Effector memory CD4-positive, alpha-beta T cell (primary cell): Measurements from ENCODE around the gene SLC44A1.

Experiments
- DNase-seq, 3 donors: peaks; one replicate each; pipeline ENCODE4 v3.0.0-alpha.2; 2020
- H3K27ac ChIP-seq: 2 replicates; pipeline ENCODE4 v1.7.0; 2013; ENCODE audit warnings: mild to moderate bottlenecking, low read length, moderate library complexity; ENCODE audit not compliant: insufficient read depth, poor library complexity, severe bottlenecking
- H3K27me3 ChIP-seq: replicated peaks from 2 replicates; pipeline ENCODE4 v1.7.0; 2013; ENCODE audit warnings: mild to moderate bottlenecking, low read length; ENCODE audit not compliant: insufficient read depth, control insufficient read depth, poor library complexity, severe bottlenecking
- H3K36me3 ChIP-seq: 2 replicates; pipeline ENCODE4 v1.7.0; 2013; ENCODE audit warnings: mild to moderate bottlenecking, low read length, moderate library complexity; ENCODE audit not compliant: control insufficient read depth, insufficient read depth
- H3K4me1 ChIP-seq: 2 replicates; pipeline ENCODE4 v1.7.0; 2013; ENCODE audit warnings: low read length, mild to moderate bottlenecking; ENCODE audit not compliant: control insufficient read depth, insufficient read depth, poor library complexity, severe bottlenecking
- H3K4me3 ChIP-seq: 2 replicates; pipeline ENCODE4 v1.7.0; 2013; ENCODE audit warnings: low read length, low read depth, mild to moderate bottlenecking; ENCODE audit not compliant: insufficient read depth, poor library complexity, severe bottlenecking
- H3K9me3 ChIP-seq: 2 replicates; pipeline ENCODE4 v1.7.0; 2013; ENCODE audit warnings: mild to moderate bottlenecking, low read length, moderate library complexity; ENCODE audit not compliant: control insufficient read depth

Gene SLC44A1

DNA sequence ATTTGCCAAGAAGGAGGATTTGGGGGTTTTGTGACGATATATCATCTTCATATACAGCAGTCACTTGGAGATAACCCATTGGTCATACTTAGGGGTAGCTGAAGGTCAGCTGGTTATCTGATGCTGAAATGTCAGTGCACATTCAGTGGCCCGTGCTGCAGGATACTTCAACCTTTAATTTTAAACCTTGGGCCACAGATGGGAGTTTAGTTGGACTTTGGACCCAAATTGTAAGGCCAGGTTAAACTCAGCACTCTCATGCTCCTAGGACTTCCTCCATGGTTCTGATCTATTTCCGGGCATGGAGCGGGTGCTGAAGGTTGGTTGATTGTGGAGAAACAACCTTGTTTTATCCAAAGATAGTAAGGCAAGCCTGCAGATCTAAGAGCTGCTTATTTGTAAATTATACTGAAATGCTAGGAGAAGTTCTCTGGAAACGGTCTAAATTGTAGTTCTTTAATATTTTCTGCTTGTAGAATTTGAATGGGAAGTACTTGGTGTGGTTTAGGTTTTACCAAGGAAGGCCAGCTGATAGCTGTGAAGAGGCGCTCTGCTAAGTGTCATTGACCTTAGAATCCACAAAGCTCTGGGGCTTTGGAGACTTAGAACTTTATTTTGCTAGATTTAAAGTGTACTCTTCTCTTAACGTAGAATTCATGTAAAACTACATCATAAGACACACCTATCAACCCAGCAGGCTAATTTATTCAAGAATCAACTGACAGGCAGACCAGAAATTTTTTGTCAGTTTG is 38.6 kb downstream of the SLC44A1 start:
- H3K4me3 ChIP-seq: no peak overlapping the region
- no peaks in the 10 kb centered on the region for H3K36me3 ChIP-seq
- no peak for DNase-seq
- no peaks in the 10 kb centered on the region for H3K27me3 ChIP-seq
- no peaks in the 10 kb centered on the region for H3K9me3 ChIP-seq
- H3K4me1 ChIP-seq: no peaks in the 10 kb centered on the region
- H3K27ac ChIP-seq: no peak overlapping the region

DNA sequence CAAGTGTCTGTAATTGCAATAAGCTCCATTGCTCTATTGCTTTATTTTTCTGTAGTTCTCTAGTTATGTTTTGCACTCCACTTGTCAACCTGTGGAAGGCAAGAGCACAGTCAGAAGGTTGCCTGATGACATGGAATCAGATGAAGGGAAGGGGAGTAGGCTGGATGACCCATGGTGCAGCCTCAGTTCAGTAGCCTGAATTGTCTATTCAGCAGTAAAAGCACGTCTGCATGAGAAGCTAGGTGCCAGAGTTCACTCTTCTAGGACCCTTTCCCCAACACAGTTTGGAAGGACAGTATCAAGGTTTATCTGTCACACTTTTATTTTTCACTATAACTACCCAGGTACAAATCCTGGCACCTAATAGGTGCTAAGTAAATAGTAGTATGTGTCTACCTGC is 39.3 kb downstream of the SLC44A1 start:
- no peak for DNase-seq
- Histone ChIP-seq H3K4me3 (no peak overlapping the region), H3K36me3 (no peaks in the 10 kb centered on the region), H3K4me1 (no peaks in the 10 kb centered on the region), H3K27me3 (no peaks in the 10 kb centered on the region), H3K9me3 (no peaks in the 10 kb centered on the region), H3K27ac (no peak overlapping the region)

DNA sequence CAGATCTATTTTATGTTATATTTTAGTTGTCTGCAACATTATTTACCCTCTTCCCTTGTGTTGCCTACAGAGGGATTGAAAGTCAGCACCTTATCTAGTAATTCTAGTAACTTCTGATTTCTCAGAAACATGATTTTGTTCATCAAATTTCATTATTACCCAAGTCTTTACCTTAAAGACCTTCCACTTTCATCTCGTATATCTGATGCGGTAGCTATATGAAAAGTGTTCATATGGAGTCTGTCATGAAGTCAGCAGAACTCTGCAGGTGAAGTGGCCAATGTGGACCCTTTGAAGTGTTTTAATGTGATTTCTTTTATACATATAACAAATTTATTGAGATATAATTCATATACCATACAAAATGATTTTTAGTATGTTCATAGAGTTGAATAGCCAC is 40.0 kb downstream of the SLC44A1 start:
- H3K4me1 ChIP-seq: no peaks in the 10 kb centered on the region
- DNase-seq: no peak

DNA sequence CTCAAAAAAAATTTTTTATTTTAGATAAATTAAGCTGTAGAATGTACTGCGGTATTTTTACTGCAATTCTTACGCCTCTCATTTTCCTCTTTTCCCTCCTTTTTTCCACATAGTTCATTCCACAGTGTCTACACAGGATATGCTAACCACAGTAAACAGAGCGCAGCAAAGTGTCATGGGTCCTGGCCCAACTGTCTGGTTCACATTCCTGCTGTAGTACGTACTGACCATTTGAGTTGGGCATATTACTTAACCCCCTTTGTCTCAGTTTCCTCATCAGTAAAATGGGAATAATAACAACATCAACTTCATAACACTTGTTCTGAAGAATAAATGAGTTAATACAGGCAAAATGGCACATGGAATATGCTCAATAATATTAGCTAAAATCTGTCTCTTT is 41.6 kb downstream of the SLC44A1 start:
- DNase-seq: no peak
- no peaks in the 10 kb centered on the region for H3K27me3 ChIP-seq
- H3K4me1 ChIP-seq: no peaks in the 10 kb centered on the region
- H3K27ac ChIP-seq: no peak overlapping the region
- no peaks in the 10 kb centered on the region for H3K36me3 ChIP-seq
- no peak overlapping the region for H3K4me3 ChIP-seq
- H3K9me3 ChIP-seq: no peaks in the 10 kb centered on the region

More for the DNA sequence above, 40.0 kb downstream of the SLC44A1 start:
- H3K36me3 ChIP-seq: no peaks in the 10 kb centered on the region
- H3K27me3 ChIP-seq: no peaks in the 10 kb centered on the region
- H3K9me3 ChIP-seq: no peaks in the 10 kb centered on the region
- H3K4me3 ChIP-seq: no peak overlapping the region
- H3K27ac ChIP-seq: no peak overlapping the region

DNA sequence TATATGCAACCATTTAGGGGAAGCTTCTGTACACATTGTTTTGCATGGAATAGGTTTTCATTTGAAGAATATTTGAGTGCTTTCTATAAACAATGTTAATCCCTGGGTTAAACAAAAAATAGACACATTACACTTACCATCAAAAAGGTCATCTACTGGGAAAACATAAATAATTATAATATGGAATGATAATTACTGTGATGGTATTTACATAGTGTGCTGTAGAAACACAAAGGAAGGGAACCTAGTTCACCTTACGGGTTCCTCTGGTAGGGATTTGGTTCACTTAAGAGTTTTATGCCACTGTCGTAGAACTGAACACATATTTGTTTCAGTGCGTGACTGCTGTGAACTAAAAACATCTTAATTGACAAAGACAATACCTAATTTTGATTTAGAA is 44.9 kb downstream of the SLC44A1 start:
- DNase-seq: no peak
- Histone ChIP-seq H3K27ac (no peak overlapping the region), H3K36me3 (no peaks in the 10 kb centered on the region), H3K4me3 (no peak overlapping the region), H3K27me3 (no peaks in the 10 kb centered on the region), H3K9me3 (no peaks in the 10 kb centered on the region), H3K4me1 (no peaks in the 10 kb centered on the region)

DNA sequence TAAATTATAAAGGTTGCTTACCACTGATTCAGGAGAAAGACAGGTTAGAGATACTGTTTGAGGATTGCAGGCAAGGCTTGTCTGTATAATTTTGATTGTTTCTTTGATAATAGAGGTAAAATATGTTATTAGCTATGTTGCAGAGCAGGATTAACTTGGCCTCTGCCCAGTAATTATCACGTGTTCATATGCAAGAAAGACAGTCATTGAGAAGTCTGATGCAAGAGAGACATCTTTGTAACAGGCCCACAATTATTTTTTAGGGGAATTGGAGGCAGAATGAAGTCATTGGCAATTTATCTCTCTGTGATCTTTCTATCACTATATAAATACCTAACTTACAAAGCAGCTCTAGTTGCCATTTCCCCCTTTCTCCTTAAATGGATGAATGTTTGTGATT is 46.0 kb downstream of the SLC44A1 start:
- no peak for DNase-seq
- no peaks in the 10 kb centered on the region for H3K27me3 ChIP-seq
- no peak overlapping the region for H3K27ac ChIP-seq
- H3K36me3 ChIP-seq: no peaks in the 10 kb centered on the region
- no peak overlapping the region for H3K4me3 ChIP-seq
- no peaks in the 10 kb centered on the region for H3K9me3 ChIP-seq
- no peaks in the 10 kb centered on the region for H3K4me1 ChIP-seq

DNA sequence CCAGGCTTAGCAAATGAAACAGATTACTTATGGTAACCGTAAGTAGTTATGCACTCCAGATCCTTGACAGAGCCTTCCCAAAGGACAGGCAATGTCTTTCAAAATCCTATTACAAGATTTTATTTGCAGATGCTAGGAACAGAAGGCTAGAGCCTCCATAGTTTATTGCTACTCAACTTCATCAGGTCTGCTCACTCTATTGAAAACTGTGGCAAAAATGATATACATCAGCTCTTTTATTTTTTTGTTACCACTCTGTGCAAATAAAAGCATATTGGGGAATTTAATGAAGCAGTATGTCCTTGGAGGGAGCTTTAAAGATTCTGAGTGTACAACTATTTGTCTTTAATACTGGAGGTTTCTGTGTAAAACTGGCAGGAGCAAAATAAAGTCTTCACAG is 46.5 kb downstream of the SLC44A1 start:
- DNase-seq: no peak
- no peaks in the 10 kb centered on the region for H3K27me3 ChIP-seq
- no peak overlapping the region for H3K4me3 ChIP-seq
- no peaks in the 10 kb centered on the region for H3K9me3 ChIP-seq
- H3K4me1 ChIP-seq: no peaks in the 10 kb centered on the region
- H3K36me3 ChIP-seq: no peaks in the 10 kb centered on the region
- no peak overlapping the region for H3K27ac ChIP-seq

DNA sequence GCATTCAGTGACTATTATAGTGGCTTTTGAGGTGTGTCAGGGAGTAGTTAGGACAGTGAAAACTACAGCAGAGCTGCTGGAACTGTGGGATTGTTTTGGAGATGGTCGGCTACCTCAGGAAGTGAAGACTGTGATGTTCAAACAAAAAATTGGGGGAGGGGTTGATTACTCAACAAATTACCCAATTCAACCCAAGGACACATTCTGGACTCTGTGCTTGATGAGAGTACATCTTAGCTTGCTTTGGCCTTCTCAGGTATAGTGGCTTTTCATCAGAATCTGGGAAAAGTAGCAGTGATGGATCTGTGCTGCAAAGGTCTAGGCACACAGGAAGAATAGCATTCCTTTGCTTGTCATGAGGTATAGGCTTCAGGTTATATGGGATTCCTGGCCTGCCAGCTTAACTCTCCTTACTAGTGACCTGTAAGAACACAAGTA is 47.0 kb downstream of the SLC44A1 start:
- H3K4me3 ChIP-seq: no peak overlapping the region
- no peaks in the 10 kb centered on the region for H3K27me3 ChIP-seq
- H3K4me1 ChIP-seq: no peaks in the 10 kb centered on the region
- H3K36me3 ChIP-seq: no peaks in the 10 kb centered on the region
- H3K27ac ChIP-seq: no peak overlapping the region
- DNase-seq: no peak
- H3K9me3 ChIP-seq: no peaks in the 10 kb centered on the region

DNA sequence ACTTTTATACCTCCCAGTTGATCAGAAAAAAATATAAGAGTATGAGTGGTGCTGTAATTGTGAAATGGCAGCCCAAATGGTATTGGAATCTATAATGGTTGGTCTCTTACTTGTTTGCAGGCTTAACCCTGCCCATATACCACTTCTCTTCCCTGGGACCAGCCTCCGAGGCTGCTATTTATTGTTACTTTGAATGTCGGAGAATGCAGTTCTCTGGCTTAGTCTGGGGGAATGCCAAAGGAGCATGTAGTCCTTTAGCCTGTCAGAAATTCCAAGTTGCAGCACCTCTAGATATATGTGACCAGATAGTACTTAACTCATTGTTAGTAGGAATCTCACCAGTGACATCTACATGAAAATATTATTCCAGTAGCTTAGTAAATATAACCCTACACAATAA is 47.5 kb downstream of the SLC44A1 start:
- no peak for DNase-seq
- Histone ChIP-seq H3K4me3 (no peak overlapping the region), H3K36me3 (no peaks in the 10 kb centered on the region), H3K27ac (no peak overlapping the region), H3K9me3 (no peaks in the 10 kb centered on the region), H3K4me1 (no peaks in the 10 kb centered on the region), H3K27me3 (no peaks in the 10 kb centered on the region)

DNA sequence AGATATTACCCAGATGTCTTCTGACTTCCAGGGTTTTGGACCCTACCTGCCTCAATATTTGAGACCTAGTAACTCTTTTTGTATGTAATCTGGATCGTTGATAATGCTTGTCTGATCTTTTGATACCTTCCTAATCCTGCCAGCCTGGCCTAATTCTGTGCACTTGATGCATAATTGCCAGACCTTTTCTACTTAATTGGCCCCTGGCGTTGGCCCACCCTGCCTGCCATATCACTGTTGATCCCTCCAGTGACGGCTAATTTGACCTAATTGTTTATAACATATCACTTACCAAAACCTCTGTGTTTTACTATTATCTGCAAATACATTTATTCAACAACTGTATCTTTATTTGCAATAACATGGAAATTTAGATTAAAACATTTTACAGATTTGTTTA is 49.0 kb downstream of the SLC44A1 start:
- no peaks in the 10 kb centered on the region for H3K4me1 ChIP-seq
- H3K9me3 ChIP-seq: no peaks in the 10 kb centered on the region
- H3K27me3 ChIP-seq: no peaks in the 10 kb centered on the region
- H3K27ac ChIP-seq: no peak overlapping the region
- H3K36me3 ChIP-seq: no peaks in the 10 kb centered on the region
- H3K4me3 ChIP-seq: no peak overlapping the region
- DNase-seq: no peak
